Measurements from ENCODE around the gene CX3CR1.

CX3CR1 gene

GRCh38 chr3:39251576-39251975 is 28.3 kb downstream of the CX3CR1 start:
- no peak overlapping the region for H3K4me3 Mint-ChIP-seq
- H3K27ac Mint-ChIP-seq = no peak overlapping the region
- H3K27me3 Mint-ChIP-seq (ENCODE audit: low read depth, poor library complexity) = peaks cover 12% of the 10 kb centered on the region
- H3K4me1 Mint-ChIP-seq = peaks cover 27% of the 10 kb centered on the region
- DNase-seq = no peak
- H3K36me3 Mint-ChIP-seq (ENCODE audit: low read depth) = no peaks in the 10 kb centered on the region
- no peaks in the 10 kb centered on the region for H3K9me3 Mint-ChIP-seq
- no peak for TF ChIP-seq CTCF (IDR thresholded peaks at IDR 0.05)

- no peak for TF ChIP-seq CTCF (IDR thresholded peaks at IDR 0.05)
- Mint-ChIP-seq H3K27me3 (ENCODE audit: low read depth, poor library complexity) (peaks cover 11% of the 10 kb centered on the region), H3K27ac (no peak overlapping the region), H3K9me3 (no peaks in the 10 kb centered on the region), H3K4me1 (peaks cover 27% of the 10 kb centered on the region), H3K36me3 (ENCODE audit: low read depth) (no peaks in the 10 kb centered on the region), H3K4me3 (no peak overlapping the region)
- no peak for DNase-seq
Measured at GRCh38 chr3:39250116-39250747, 29.6 kb downstream of the CX3CR1 start.

- Mint-ChIP-seq H3K9me3 (peaks cover 5% of the 10 kb centered on the region), H3K27me3 (ENCODE audit: low read depth, poor library complexity) (peaks cover 11% of the 10 kb centered on the region), H3K36me3 (ENCODE audit: low read depth) (peaks cover 5% of the 10 kb centered on the region), H3K27ac (no peak overlapping the region), H3K4me3 (no peak overlapping the region), H3K4me1 (peaks cover 27% of the 10 kb centered on the region)
- TF ChIP-seq CTCF (IDR thresholded peaks at IDR 0.05) = no peak
- DNase-seq = no peak
Measured at GRCh38 chr3:39249453-39250115, 30.3 kb downstream of the CX3CR1 start.

GRCh38 chr3:39241561-39241960 is 38.3 kb downstream of the CX3CR1 start:
- no peak for TF ChIP-seq CTCF (IDR thresholded peaks at IDR 0.05)
- DNase-seq = no peak
- Mint-ChIP-seq H3K27me3 (ENCODE audit: low read depth, poor library complexity) (peaks cover 4% of the 10 kb centered on the region), H3K36me3 (ENCODE audit: low read depth) (peaks cover 11% of the 10 kb centered on the region), H3K9me3 (peaks cover 27% of the 10 kb centered on the region), H3K4me3 (no peak overlapping the region), H3K4me1 (no peaks in the 10 kb centered on the region), H3K27ac (no peak overlapping the region)

- H3K4me3 Mint-ChIP-seq = no peak overlapping the region
- peaks cover 31% of the 10 kb centered on the region for H3K4me1 Mint-ChIP-seq
- H3K36me3 Mint-ChIP-seq (ENCODE audit: low read depth) = no peaks in the 10 kb centered on the region
- peaks cover 12% of the 10 kb centered on the region for H3K9me3 Mint-ChIP-seq
- DNase-seq = no peak
- no peak overlapping the region for H3K27ac Mint-ChIP-seq
- H3K27me3 Mint-ChIP-seq (ENCODE audit: low read depth, poor library complexity) = peaks cover 4% of the 10 kb centered on the region
- no peak for TF ChIP-seq CTCF (IDR thresholded peaks at IDR 0.05)
Measured at GRCh38 chr3:39237027-39237426, 42.8 kb downstream of the CX3CR1 start.

- no peak for DNase-seq
- Mint-ChIP-seq H3K9me3 (peaks cover 25% of the 10 kb centered on the region), H3K27me3 (ENCODE audit: low read depth, poor library complexity) (peaks cover 5% of the 10 kb centered on the region), H3K27ac (no peak overlapping the region), H3K4me1 (peaks cover 35% of the 10 kb centered on the region), H3K4me3 (no peak overlapping the region), H3K36me3 (ENCODE audit: low read depth) (peaks cover 17% of the 10 kb centered on the region)
- TF ChIP-seq CTCF (IDR thresholded peaks at IDR 0.05) = no peak
Measured at GRCh38 chr3:39234651-39235050, 45.2 kb downstream of the CX3CR1 start.

Data from nephron progenitor cell (in vitro differentiated cells).